Esophagus squamous epithelium (tissue), 4 donors: ENCODE data around the gene MYH10.

ENCODE experiments used
- POLR2A ChIP-seq, 4 donors: fragments of 450-650 bp; IDR thresholded peaks; one replicate each; pipeline ENCODE4 v1.6.1; 2017; ENCODE audit warnings: antibody characterized with exemption in 4 of 4, mild to moderate bottlenecking in 4 of 4, moderate library complexity in 3 of 4
- TF ChIP-seq, protein P1 (sequence below), 6 experiments: fragments of 450-650 bp in 4 of 6; fragments of 200-600 bp in 2 of 6; sonication (generic) in 2 of 6; IDR thresholded peaks; one replicate each; pipeline ENCODE4 v1.5.1; 2016 to 2019; ENCODE audit warnings: antibody characterized with exemption in 6 of 6, mild to moderate bottlenecking in 4 of 6, moderate library complexity in 4 of 6

DNA sequence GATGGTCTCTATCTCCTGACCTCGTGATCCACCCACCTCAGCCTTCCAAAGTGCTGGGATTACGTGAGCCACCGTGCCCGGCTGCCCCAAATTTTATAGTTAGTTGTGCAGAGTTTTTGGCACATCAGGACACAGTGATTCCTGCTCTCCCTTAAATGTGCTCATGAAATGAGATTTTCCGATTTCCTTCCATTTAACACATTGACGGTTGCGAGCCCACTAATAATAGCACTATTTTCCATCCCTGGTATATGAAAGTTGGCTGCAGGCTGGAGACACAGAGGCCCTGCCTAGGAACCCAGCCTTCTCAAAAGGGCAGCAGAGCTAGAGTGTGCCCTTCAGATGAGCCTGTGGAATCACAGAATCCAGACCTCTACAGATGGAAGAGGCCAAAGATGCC lies 17.4 kb upstream of the MYH10 start:
- no peak for TF ChIP-seq POLR2A (IDR thresholded peaks at IDR 0.05)
- TF ChIP-seq, protein P1, sequence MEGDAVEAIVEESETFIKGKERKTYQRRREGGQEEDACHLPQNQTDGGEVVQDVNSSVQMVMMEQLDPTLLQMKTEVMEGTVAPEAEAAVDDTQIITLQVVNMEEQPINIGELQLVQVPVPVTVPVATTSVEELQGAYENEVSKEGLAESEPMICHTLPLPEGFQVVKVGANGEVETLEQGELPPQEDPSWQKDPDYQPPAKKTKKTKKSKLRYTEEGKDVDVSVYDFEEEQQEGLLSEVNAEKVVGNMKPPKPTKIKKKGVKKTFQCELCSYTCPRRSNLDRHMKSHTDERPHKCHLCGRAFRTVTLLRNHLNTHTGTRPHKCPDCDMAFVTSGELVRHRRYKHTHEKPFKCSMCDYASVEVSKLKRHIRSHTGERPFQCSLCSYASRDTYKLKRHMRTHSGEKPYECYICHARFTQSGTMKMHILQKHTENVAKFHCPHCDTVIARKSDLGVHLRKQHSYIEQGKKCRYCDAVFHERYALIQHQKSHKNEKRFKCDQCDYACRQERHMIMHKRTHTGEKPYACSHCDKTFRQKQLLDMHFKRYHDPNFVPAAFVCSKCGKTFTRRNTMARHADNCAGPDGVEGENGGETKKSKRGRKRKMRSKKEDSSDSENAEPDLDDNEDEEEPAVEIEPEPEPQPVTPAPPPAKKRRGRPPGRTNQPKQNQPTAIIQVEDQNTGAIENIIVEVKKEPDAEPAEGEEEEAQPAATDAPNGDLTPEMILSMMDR (IDR thresholded peaks at IDR 0.05) = no peak
